ENCODE results near the gene DOCK1.

Gene DOCK1

DNA sequence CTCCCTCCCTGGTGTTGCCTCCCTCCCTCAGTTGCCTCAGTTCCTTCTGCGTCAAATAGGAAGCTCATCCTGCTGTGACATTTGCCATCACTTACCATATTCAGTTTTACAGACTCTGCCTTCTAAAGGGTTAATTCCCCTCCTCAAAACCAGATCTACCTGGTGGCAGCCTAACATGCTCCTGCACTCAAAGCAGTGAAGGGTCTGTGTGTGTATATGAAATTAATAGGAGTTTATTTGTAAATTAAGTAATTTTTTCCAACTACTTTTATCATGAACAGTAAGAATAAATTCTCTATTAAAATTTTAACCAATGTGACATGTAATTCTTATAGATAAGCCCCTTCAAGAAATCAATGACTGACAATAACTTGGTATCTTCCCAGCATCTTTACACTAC is 449.8 kb downstream of the DOCK1 start:
- Histone ChIP-seq H3K27ac (no peak overlapping the region), H3K36me3 (no peaks in the 10 kb centered on the region; the same call in 1 of the 2 replicates), H3K9me3 (ENCODE audit: severe bottlenecking) (no peaks in the 10 kb centered on the region), H3K4me3 (ENCODE audit: low read depth, low read length) (no peak overlapping the region), H3K27me3 (ENCODE audit: insufficient read depth, low read depth, severe bottlenecking) (no peaks in the 10 kb centered on the region)
- TF ChIP-seq, protein P1, sequence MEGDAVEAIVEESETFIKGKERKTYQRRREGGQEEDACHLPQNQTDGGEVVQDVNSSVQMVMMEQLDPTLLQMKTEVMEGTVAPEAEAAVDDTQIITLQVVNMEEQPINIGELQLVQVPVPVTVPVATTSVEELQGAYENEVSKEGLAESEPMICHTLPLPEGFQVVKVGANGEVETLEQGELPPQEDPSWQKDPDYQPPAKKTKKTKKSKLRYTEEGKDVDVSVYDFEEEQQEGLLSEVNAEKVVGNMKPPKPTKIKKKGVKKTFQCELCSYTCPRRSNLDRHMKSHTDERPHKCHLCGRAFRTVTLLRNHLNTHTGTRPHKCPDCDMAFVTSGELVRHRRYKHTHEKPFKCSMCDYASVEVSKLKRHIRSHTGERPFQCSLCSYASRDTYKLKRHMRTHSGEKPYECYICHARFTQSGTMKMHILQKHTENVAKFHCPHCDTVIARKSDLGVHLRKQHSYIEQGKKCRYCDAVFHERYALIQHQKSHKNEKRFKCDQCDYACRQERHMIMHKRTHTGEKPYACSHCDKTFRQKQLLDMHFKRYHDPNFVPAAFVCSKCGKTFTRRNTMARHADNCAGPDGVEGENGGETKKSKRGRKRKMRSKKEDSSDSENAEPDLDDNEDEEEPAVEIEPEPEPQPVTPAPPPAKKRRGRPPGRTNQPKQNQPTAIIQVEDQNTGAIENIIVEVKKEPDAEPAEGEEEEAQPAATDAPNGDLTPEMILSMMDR (IDR thresholded peaks at IDR 0.05; ENCODE audit: low read depth, low read length), result no peak
- no peak for DNase-seq

DNA sequence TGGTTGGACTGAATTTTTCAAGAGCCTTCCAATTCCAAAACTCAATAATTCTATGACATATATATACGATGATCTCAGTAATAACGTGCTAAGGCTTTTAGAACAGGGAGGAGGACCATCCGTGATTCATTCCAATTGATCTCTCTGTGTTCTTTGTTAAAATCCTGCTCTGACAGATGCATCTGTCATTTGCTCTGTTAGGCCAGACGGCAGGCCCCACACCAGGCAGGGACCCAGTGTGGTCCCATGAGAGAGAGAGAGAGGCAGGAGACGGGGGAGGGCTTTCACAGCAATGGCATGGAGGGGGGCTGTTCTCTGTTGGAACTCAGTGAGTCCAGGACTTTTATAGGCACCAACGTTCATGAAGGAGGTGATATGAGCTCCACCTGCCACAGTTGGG is 451.1 kb downstream of the DOCK1 start:
- no peaks in the 10 kb centered on the region for H3K9me3 ChIP-seq (ENCODE audit: severe bottlenecking)
- peak; percentile 40 for DNase-seq
- TF ChIP-seq, protein P1 (IDR thresholded peaks at IDR 0.05; ENCODE audit: low read depth, low read length), result no peak
- H3K27me3 ChIP-seq (ENCODE audit: insufficient read depth, low read depth, severe bottlenecking), result no peaks in the 10 kb centered on the region
- H3K4me3 ChIP-seq (ENCODE audit: low read depth, low read length), result no peak overlapping the region
- H3K27ac ChIP-seq, result no peak overlapping the region
- no peaks in the 10 kb centered on the region; the same call in 1 of the 2 replicates for H3K36me3 ChIP-seq

GRCh38 chr10:127357265-127357664 is 452.0 kb downstream of the DOCK1 start:
- TF ChIP-seq, protein P1 (IDR thresholded peaks at IDR 0.05; ENCODE audit: low read depth, low read length), result no peak
- DNase-seq, result no peak
- Histone ChIP-seq H3K9me3 (ENCODE audit: severe bottlenecking) (no peaks in the 10 kb centered on the region), H3K27ac (no peak overlapping the region), H3K27me3 (ENCODE audit: insufficient read depth, low read depth, severe bottlenecking) (no peaks in the 10 kb centered on the region), H3K36me3 (no peaks in the 10 kb centered on the region; the same call in 1 of the 2 replicates), H3K4me3 (ENCODE audit: low read depth, low read length) (no peak overlapping the region)

- Histone ChIP-seq H3K36me3 (no peaks in the 10 kb centered on the region; the same call in 1 of the 2 replicates), H3K9me3 (ENCODE audit: severe bottlenecking) (no peaks in the 10 kb centered on the region), H3K27me3 (ENCODE audit: insufficient read depth, low read depth, severe bottlenecking) (no peaks in the 10 kb centered on the region), H3K4me3 (ENCODE audit: low read depth, low read length) (no peak overlapping the region), H3K27ac (no peak overlapping the region)
- TF ChIP-seq, protein P1 (IDR thresholded peaks at IDR 0.05; ENCODE audit: low read depth, low read length), result no peak
- DNase-seq, result no peak
Observed at GRCh38 chr10:127358337-127358736, 453.1 kb downstream of the DOCK1 start.

DNA sequence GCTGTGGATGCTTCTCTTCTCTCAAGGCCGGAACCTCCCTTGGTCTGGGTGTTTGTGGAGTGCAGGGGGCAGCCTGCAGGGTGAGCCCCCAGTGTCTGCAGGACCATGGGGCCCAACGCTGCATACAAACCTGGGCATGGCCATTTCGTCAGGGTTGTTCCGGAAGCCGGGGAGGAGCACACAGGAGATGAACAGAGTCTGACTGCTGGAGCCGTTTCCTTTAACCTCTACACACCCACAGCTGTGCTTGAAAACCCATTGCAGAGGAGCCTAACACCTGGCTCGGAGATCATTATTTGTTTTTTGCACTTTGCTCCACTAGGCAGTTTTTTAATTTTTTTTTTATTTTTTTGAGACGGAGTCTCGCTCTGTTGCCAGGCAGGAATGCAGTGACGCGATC is 458.8 kb downstream of the DOCK1 start:
- DNase-seq, result no peak
- Histone ChIP-seq H3K4me3 (ENCODE audit: low read depth, low read length) (no peak overlapping the region), H3K27me3 (ENCODE audit: insufficient read depth, low read depth, severe bottlenecking) (no peaks in the 10 kb centered on the region), H3K9me3 (ENCODE audit: severe bottlenecking) (no peaks in the 10 kb centered on the region), H3K27ac (no peak overlapping the region), H3K36me3 (no peaks in the 10 kb centered on the region)
- TF ChIP-seq, protein P1 (IDR thresholded peaks at IDR 0.05; ENCODE audit: low read depth, low read length), result no peak

GRCh38 chr10:127368101-127368500 is 462.9 kb downstream of the DOCK1 start:
- no peak overlapping the region for H3K27ac ChIP-seq
- no peak for DNase-seq
- TF ChIP-seq, protein P1 (IDR thresholded peaks at IDR 0.05; ENCODE audit: low read depth, low read length), result no peak
- H3K27me3 ChIP-seq (ENCODE audit: insufficient read depth, low read depth, severe bottlenecking), result no peaks in the 10 kb centered on the region
- H3K4me3 ChIP-seq (ENCODE audit: low read depth, low read length), result no peak overlapping the region
- no peaks in the 10 kb centered on the region for H3K9me3 ChIP-seq (ENCODE audit: severe bottlenecking)
- H3K36me3 ChIP-seq, result no peaks in the 10 kb centered on the region

Data from WERI-Rb-1 (cell line).